Erythroblast (primary cell): ENCODE measurements around the gene PDE4D.

Source experiments
- GATA1 ChIP-seq: IDR thresholded peaks from 2 replicates; pipeline ENCODE4 v1.6.1; 2011; ENCODE audit warnings: low read depth, mild to moderate bottlenecking, control low read depth, low read length, moderate library complexity
- POLR2A ChIP-seq: IDR thresholded peaks from 2 replicates; pipeline ENCODE4 v1.6.1; 2011; ENCODE audit warnings: mild to moderate bottlenecking, low read length

DNA sequence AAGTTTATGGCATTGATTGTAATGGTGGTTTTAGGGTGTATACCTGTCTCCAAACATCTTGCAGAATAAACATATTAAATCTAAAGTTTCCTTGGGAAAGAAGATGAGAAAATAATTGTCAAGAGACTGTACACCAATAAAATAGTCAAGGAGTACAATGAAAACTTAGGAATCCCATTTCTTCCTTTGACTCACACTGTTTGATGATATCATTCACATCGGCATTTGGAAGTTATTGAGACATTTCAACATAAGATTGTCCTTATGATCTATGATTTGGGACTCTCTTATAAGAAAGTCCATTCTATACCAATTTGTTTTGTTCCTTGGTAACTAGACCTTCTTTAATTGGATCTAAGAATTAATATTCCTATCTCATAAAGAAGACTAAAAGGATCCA, 828.0 kb downstream of the PDE4D start:
- TF ChIP-seq POLR2A (no peak), GATA1 (no peak)
